ENCODE measurements around the gene HPSE2. TPM values are rescaled to one million over a fixed set of nuclear protein-coding genes. Genes with fewer than 3 reads are reported as not detected.

The HPSE2 gene
- total and polyA plus RNA-seq, 4 donors, result 0.05 TPM; not detected in 3

GRCh38 chr10:98417973-98418664 lies 817.5 kb downstream of the HPSE2 start:
- Histone ChIP-seq H3K4me1 (ENCODE audit: control insufficient read depth in 4 of 4, insufficient read depth in 4 of 4, low read length in 3 of 4) (peaks cover 6 to 50% (median 30%) of the 10 kb centered on the region in 4 donors), H3K36me3 (ENCODE audit: control insufficient read depth in 4 of 4, insufficient read depth in 3 of 4, low read depth in 1 of 4, low read length in 3 of 4) (peaks cover 3 to 22% (median 7%) of the 10 kb centered on the region in 4 donors), H3K9me3 (ENCODE audit: control insufficient read depth in 4 of 4, low read length in 3 of 4) (no peaks in the 10 kb centered on the region), H3K4me3 (ENCODE audit: low read depth in 1 of 3, low read length in 3 of 3) (no peak overlapping the region), H3K27me3 (ENCODE audit: control insufficient read depth in 4 of 4, insufficient read depth in 4 of 4, low read length in 3 of 4) (no peaks in the 10 kb centered on the region), H3K9ac (ENCODE audit: low read depth in 1 of 2, low read length in 2 of 2) (no peak overlapping the region), H3K27ac (ENCODE audit: low read depth in 1 of 2, low read length in 2 of 2) (peak overlapping the region; percentile 41 to 81)
- no peak for TF ChIP-seq RAD21 (IDR thresholded peaks at IDR 0.05)
- TF ChIP-seq YY1 (IDR thresholded peaks at IDR 0.05), result no peak
- TF ChIP-seq HNF4G (IDR thresholded peaks at IDR 0.05), result no peak
- TF ChIP-seq ATF3 (IDR thresholded peaks at IDR 0.05), result no peak
- TF ChIP-seq EGR1 (IDR thresholded peaks at IDR 0.05; ENCODE audit: low read depth in 2 of 2), result no peak
- no peak for TF ChIP-seq JUND (IDR thresholded peaks at IDR 0.05)
- no peak for TF ChIP-seq SP1 (IDR thresholded peaks at IDR 0.05)
- no peak for DNase-seq (ENCODE audit: low spot score)
- WGBS, result 90% methylated on average over 21 of the region's 21 CpGs

GRCh38 chr10:98417481-98417959 lies 818.1 kb downstream of the HPSE2 start:
- Histone ChIP-seq H3K9ac (ENCODE audit: low read depth in 1 of 2, low read length in 2 of 2) (no peak overlapping the region), H3K4me1 (ENCODE audit: control insufficient read depth in 4 of 4, insufficient read depth in 4 of 4, low read length in 3 of 4) (peaks cover 6 to 50% (median 30%) of the 10 kb centered on the region in 4 donors), H3K27ac (ENCODE audit: low read depth in 1 of 2, low read length in 2 of 2) (no peak overlapping the region), H3K27me3 (ENCODE audit: control insufficient read depth in 4 of 4, insufficient read depth in 4 of 4, low read length in 3 of 4) (no peaks in the 10 kb centered on the region), H3K4me3 (ENCODE audit: low read depth in 1 of 3, low read length in 3 of 3) (no peak overlapping the region), H3K9me3 (ENCODE audit: control insufficient read depth in 4 of 4, low read length in 3 of 4) (no peaks in the 10 kb centered on the region), H3K36me3 (ENCODE audit: control insufficient read depth in 4 of 4, insufficient read depth in 3 of 4, low read depth in 1 of 4, low read length in 3 of 4) (peaks cover 0 to 19% (median 6%) of the 10 kb centered on the region in 4 donors)
- DNase-seq (ENCODE audit: low spot score), result no peak
- 98% methylated on average over 19 of the region's 19 CpGs for WGBS
- no peak for TF ChIP-seq FOXA1 (IDR thresholded peaks at IDR 0.05)
- TF ChIP-seq JUND (IDR thresholded peaks at IDR 0.05), result no peak
- TF ChIP-seq SP1 (IDR thresholded peaks at IDR 0.05), result no peak
- TF ChIP-seq ZBTB33 (IDR thresholded peaks at IDR 0.05), result no peak
- TF ChIP-seq, protein P1, sequence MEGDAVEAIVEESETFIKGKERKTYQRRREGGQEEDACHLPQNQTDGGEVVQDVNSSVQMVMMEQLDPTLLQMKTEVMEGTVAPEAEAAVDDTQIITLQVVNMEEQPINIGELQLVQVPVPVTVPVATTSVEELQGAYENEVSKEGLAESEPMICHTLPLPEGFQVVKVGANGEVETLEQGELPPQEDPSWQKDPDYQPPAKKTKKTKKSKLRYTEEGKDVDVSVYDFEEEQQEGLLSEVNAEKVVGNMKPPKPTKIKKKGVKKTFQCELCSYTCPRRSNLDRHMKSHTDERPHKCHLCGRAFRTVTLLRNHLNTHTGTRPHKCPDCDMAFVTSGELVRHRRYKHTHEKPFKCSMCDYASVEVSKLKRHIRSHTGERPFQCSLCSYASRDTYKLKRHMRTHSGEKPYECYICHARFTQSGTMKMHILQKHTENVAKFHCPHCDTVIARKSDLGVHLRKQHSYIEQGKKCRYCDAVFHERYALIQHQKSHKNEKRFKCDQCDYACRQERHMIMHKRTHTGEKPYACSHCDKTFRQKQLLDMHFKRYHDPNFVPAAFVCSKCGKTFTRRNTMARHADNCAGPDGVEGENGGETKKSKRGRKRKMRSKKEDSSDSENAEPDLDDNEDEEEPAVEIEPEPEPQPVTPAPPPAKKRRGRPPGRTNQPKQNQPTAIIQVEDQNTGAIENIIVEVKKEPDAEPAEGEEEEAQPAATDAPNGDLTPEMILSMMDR (IDR thresholded peaks at IDR 0.05; ENCODE audit: low read depth, low read length, missing input control), result no peak
- TF ChIP-seq HNF4A (conservative IDR thresholded peaks at IDR 0.05), result no peak
- TF ChIP-seq YY1 (IDR thresholded peaks at IDR 0.05), result no peak
- TF ChIP-seq RAD21 (IDR thresholded peaks at IDR 0.05), result no peak
- no peak for TF ChIP-seq FOXA2 (IDR thresholded peaks at IDR 0.05)
- no peak for TF ChIP-seq RXRA (IDR thresholded peaks at IDR 0.05)
- TF ChIP-seq NR2F2 (IDR thresholded peaks at IDR 0.05), result no peak
- no peak for TF ChIP-seq ATF3 (IDR thresholded peaks at IDR 0.05)
- TF ChIP-seq EGR1 (IDR thresholded peaks at IDR 0.05; ENCODE audit: low read depth in 2 of 2), result no peak
- TF ChIP-seq TAF1 (conservative IDR thresholded peaks at IDR 0.05), result no peak
- TF ChIP-seq, protein P2, sequence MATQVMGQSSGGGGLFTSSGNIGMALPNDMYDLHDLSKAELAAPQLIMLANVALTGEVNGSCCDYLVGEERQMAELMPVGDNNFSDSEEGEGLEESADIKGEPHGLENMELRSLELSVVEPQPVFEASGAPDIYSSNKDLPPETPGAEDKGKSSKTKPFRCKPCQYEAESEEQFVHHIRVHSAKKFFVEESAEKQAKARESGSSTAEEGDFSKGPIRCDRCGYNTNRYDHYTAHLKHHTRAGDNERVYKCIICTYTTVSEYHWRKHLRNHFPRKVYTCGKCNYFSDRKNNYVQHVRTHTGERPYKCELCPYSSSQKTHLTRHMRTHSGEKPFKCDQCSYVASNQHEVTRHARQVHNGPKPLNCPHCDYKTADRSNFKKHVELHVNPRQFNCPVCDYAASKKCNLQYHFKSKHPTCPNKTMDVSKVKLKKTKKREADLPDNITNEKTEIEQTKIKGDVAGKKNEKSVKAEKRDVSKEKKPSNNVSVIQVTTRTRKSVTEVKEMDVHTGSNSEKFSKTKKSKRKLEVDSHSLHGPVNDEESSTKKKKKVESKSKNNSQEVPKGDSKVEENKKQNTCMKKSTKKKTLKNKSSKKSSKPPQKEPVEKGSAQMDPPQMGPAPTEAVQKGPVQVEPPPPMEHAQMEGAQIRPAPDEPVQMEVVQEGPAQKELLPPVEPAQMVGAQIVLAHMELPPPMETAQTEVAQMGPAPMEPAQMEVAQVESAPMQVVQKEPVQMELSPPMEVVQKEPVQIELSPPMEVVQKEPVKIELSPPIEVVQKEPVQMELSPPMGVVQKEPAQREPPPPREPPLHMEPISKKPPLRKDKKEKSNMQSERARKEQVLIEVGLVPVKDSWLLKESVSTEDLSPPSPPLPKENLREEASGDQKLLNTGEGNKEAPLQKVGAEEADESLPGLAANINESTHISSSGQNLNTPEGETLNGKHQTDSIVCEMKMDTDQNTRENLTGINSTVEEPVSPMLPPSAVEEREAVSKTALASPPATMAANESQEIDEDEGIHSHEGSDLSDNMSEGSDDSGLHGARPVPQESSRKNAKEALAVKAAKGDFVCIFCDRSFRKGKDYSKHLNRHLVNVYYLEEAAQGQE (IDR thresholded peaks at IDR 0.05), result no peak
- no peak for TF ChIP-seq HNF4G (IDR thresholded peaks at IDR 0.05)
- no peak for TF ChIP-seq GABPA (IDR thresholded peaks at IDR 0.05 in 1 of 2, conservative IDR thresholded peaks at IDR 0.05 in 1 of 2)
- TF ChIP-seq MAX (IDR thresholded peaks at IDR 0.05), result no peak
